NB4 (cell line): ENCODE data around the gene CDHR2.
"Not testable (repeated sequence)": the region's sequence is repeated elsewhere in the genome, so short reads cannot be mapped to it uniquely, and the experiment has no call there.

Experiments used
- DNase-seq: peaks from one replicate; pipeline ENCODE4 v3.0.0; 2010; ENCODE audit warnings: low read depth
- H3K4me3 ChIP-seq: one replicate; pipeline ENCODE4 v1.5.1; 2011; ENCODE audit warnings: mild to moderate bottlenecking, low read depth, low read length, moderate library complexity
- CTCF ChIP-seq: IDR thresholded peaks from one replicate; pipeline ENCODE4 v1.5.1; 2012; ENCODE audit warnings: low read depth, low read length
- MAX ChIP-seq: IDR thresholded peaks from 2 replicates; pipeline ENCODE4 v1.6.1; 2011; ENCODE audit warnings: low read depth, low read length
- MYC ChIP-seq: IDR thresholded peaks from 2 replicates; pipeline ENCODE4 v1.6.1; 2011; ENCODE audit warnings: low read depth, low read length
- POLR2A ChIP-seq: IDR thresholded peaks from 2 replicates; pipeline ENCODE4 v1.6.1; 2011; ENCODE audit warnings: mild to moderate bottlenecking; ENCODE audit not compliant: insufficient read length; ENCODE audit errors: extremely low read depth

Gene CDHR2

DNA sequence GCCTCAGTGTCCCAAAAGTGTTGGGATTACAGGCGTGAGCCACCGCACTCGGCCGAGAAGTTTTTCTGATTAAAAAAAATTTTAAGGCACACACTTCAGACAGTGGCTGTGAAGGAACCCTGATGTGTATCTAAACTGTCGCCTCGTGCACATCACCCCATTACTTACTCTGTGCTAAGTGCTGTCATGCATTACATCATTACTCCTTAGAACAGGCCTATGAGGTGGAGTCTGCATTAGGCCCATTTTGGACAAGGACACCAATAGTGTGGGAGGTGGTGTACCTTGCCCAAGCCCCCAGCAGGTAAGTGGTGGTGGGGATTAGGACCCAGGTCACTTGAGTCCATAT lies 3.8 kb upstream of the CDHR2 start:
- H3K4me3 ChIP-seq, result no peak overlapping the region
- no peak for TF ChIP-seq MAX
- TF ChIP-seq POLR2A, result no peak
- no peak for TF ChIP-seq MYC
- no peak for TF ChIP-seq CTCF
- DNase-seq, result no peak

DNA sequence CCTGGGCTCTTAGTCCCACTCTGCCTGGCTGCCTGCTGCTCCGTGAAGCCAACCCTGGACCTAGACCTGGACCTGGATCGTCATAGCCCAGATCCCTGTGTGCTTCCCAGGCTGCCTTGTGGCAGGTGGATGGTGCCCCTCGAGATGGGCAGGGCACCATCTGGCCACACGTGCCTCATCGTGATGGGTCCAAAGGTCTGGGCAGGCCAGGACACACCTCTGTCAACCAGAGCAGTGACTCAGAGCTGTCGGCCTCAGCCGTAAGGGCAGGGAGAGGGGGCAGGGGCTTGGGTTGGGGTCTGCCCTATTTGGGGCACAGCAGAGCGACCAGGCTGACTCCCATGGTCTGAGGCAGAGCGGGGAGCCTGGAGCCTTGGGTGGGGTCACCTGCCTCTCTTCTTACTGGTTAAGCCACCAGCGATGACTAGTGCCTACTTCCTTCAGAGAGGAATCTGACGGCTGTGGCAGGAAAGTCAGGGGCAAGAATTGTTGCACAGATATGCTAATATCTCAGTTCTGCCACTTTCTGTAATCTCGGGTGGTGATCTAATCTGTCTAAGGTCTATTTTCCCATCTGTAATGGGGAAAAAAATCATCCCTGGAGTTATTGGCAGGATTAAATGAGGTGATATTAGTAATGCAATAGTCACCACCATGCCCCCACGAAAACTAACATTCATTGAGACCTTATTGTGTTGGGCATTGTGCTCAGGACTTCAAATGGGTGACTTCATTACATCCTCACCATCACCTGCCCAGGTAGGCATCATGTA lies 3.2 kb upstream of the CDHR2 start:
- DNase-seq, result no peak
- TF ChIP-seq MYC (no peak), POLR2A (no peak), CTCF (no peak), MAX (no peak)
- no peak overlapping the region for H3K4me3 ChIP-seq

- DNase-seq, result peak; percentile 31
- H3K4me3 ChIP-seq, result no peak overlapping the region
These were observed 1.3 kb upstream of the CDHR2 start for GRCh38 chr5:176547802-176548201.

DNA sequence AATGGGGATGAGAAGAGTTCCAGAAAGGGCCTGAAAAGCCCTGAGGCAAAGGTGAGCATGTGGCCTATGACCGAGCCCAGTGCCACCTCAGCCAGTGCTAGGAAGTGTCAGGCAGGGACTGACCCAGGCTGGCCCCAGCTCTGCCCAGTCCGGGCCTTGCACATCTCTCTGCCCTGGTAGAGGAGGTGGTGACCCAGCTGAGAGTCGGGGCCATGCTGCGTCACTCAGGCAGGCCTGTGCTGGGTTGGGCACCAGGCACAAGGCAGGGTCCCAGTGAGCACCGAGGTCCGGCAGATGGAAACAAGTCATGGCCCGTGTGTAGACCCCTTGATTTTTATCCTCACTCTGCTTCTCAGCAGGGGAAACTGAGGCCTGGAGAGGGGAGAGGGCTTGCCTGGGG lies 729 bp downstream of the CDHR2 start:
- no peak overlapping the region for H3K4me3 ChIP-seq
- TF ChIP-seq POLR2A, result no peak
- no peak for TF ChIP-seq MAX
- TF ChIP-seq CTCF, result no peak
- no peak for TF ChIP-seq MYC
- DNase-seq, result no peak

More at GRCh38 chr5:176547802-176548201, 1.3 kb upstream of the CDHR2 start:
- no peak for TF ChIP-seq POLR2A
- TF ChIP-seq MAX, result no peak
- TF ChIP-seq MYC, result no peak
- TF ChIP-seq CTCF, result no peak

DNA sequence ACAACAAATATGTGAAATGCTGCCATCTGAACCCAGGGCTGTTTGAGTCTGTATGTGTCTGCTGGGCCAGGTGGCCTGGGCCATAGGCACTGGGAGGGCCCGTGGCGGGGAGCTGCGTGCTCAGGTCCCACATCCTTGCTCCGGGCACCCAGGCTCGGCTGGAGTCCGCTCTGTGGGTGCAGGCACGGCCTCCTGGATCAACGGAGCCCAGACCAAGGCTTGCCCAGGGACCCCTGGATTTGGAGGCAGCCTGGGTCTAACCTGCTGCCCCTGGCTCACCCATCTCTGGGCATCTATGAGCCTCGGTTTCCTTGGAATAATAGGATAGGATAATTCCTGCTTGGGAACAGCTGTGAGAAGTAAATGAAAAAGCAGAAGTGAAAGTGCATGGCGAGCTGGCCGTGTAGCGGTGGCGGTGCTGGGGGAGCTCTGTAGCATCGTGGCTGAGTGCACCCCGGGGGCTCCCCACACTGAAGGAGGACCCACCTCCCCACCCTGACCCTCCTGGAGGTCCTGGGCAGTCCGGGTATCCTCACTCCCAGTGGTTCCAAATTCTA lies 1.2 kb downstream of the CDHR2 start:
- TF ChIP-seq POLR2A, result no peak
- TF ChIP-seq MAX, result no peak
- TF ChIP-seq CTCF, result no peak
- TF ChIP-seq MYC, result no peak
- H3K4me3 ChIP-seq, result no peak overlapping the region
- peak; percentile 45 for DNase-seq

- not testable (repeated sequence) for H3K4me3 ChIP-seq, DNase-seq
These were observed 1.8 kb downstream of the CDHR2 start for GRCh38 chr5:176550937-176551336.
